HEK293 (cell line): ENCODE results near the gene MEF2C.
A peak's percentile ranks its signal among the peaks of the same experiment; 100 is the strongest.

Experiments
- EGR2 ChIP-seq: fragments of 450-650 bp; formaldehyde crosslinking; IDR thresholded peaks from 2 replicates; pipeline ENCODE4 v1.5.1; 2016; ENCODE audit warnings: low read depth, missing biosample characterization, missing genetic modification characterization
- FEZF1 ChIP-seq: fragments of 450-650 bp; formaldehyde crosslinking; IDR thresholded peaks from 2 replicates; pipeline ENCODE4 v1.5.1; 2016; ENCODE audit warnings: missing biosample characterization, missing genetic modification characterization
- IKZF3 ChIP-seq: fragments of 450-650 bp; IDR thresholded peaks from 2 replicates; pipeline ENCODE4 v1.5.0; 2018; ENCODE audit warnings: missing biosample characterization, mild to moderate bottlenecking, missing genetic modification characterization, moderate library complexity
- KLF10 ChIP-seq: fragments of 450-650 bp; IDR thresholded peaks from 2 replicates; pipeline ENCODE4 v1.5.1; 2018; ENCODE audit warnings: missing biosample characterization, mild to moderate bottlenecking, missing genetic modification characterization
- RBAK ChIP-seq: fragments of 450-650 bp; formaldehyde crosslinking; IDR thresholded peaks from 2 replicates; pipeline ENCODE4 v1.5.1; 2016; ENCODE audit warnings: missing biosample characterization, missing genetic modification characterization
- SP7 ChIP-seq: fragments of 450-650 bp; formaldehyde crosslinking; IDR thresholded peaks from 2 replicates; pipeline ENCODE4 v1.5.1; 2016; ENCODE audit warnings: missing biosample characterization, missing genetic modification characterization
- ZBTB1 ChIP-seq: fragments of 450-650 bp; formaldehyde crosslinking; IDR thresholded peaks from 2 replicates; pipeline ENCODE4 v1.5.1; 2016; ENCODE audit warnings: missing biosample characterization, missing genetic modification characterization
- ZBTB21 ChIP-seq: fragments of 450-650 bp; formaldehyde crosslinking; IDR thresholded peaks from 2 replicates; pipeline ENCODE4 v1.5.1; 2017; ENCODE audit warnings: missing biosample characterization, missing genetic modification characterization
- ZFP37 ChIP-seq: fragments of 450-650 bp; formaldehyde crosslinking; IDR thresholded peaks from 2 replicates; pipeline ENCODE4 v1.5.1; 2016; ENCODE audit warnings: missing biosample characterization, missing genetic modification characterization
- ZFP41 ChIP-seq: fragments of 450-650 bp; formaldehyde crosslinking; IDR thresholded peaks from 2 replicates; pipeline ENCODE4 v1.5.1; 2016; ENCODE audit warnings: missing biosample characterization, missing genetic modification characterization, borderline replicate concordance
- ZNF10 ChIP-seq: fragments of 450-650 bp; formaldehyde crosslinking; IDR thresholded peaks from 2 replicates; pipeline ENCODE4 v1.5.1; 2017; ENCODE audit warnings: missing biosample characterization, missing genetic modification characterization
- ZNF175 ChIP-seq: fragments of 450-650 bp; formaldehyde crosslinking; IDR thresholded peaks from 2 replicates; pipeline ENCODE4 v1.5.1; 2016; ENCODE audit warnings: missing biosample characterization, missing genetic modification characterization
- ZNF2 ChIP-seq: fragments of 450-650 bp; formaldehyde crosslinking; IDR thresholded peaks from 2 replicates; pipeline ENCODE4 v1.5.1; 2016; ENCODE audit warnings: missing biosample characterization, missing genetic modification characterization
- ZNF211 ChIP-seq: fragments of 450-650 bp; formaldehyde crosslinking; IDR thresholded peaks from 2 replicates; pipeline ENCODE4 v1.5.1; 2016; ENCODE audit warnings: low read depth, missing biosample characterization, missing genetic modification characterization
- ZNF239 ChIP-seq: fragments of 450-650 bp; formaldehyde crosslinking; IDR thresholded peaks from 2 replicates; pipeline ENCODE4 v1.5.1; 2016; ENCODE audit warnings: missing biosample characterization, missing genetic modification characterization
- ZNF274 ChIP-seq, 2 experiments: fragments of 200-500 bp in 1 of 2; fragments of 450-650 bp in 1 of 2; sonication (Bioruptor generic) in 1 of 2; formaldehyde crosslinking in 1 of 2; IDR thresholded peaks; 2 replicates each; pipeline versions ENCODE4 v1.5.1 to v1.6.1; 2014 to 2016; ENCODE audit warnings: borderline replicate concordance in 1 of 2, inconsistent platforms in 1 of 2, low read length in 1 of 2, missing biosample characterization in 1 of 2, missing genetic modification characterization in 1 of 2
- ZNF311 ChIP-seq: fragments of 450-650 bp; formaldehyde crosslinking; IDR thresholded peaks from 2 replicates; pipeline ENCODE4 v1.5.1; 2017; ENCODE audit warnings: missing biosample characterization, missing genetic modification characterization, borderline replicate concordance
- ZNF37A ChIP-seq: fragments of 450-650 bp; IDR thresholded peaks from 2 replicates; pipeline ENCODE4 v1.5.1; 2018; ENCODE audit warnings: missing biosample characterization, missing genetic modification characterization
- ZNF473 ChIP-seq: fragments of 450-650 bp; formaldehyde crosslinking; IDR thresholded peaks from 2 replicates; pipeline ENCODE4 v1.5.1; 2017; ENCODE audit warnings: missing biosample characterization, missing genetic modification characterization
- ZNF514 ChIP-seq: fragments of 450-650 bp; formaldehyde crosslinking; IDR thresholded peaks from 2 replicates; pipeline ENCODE4 v1.5.1; 2016; ENCODE audit warnings: missing biosample characterization, missing genetic modification characterization
- ZNF610 ChIP-seq: fragments of 450-650 bp; formaldehyde crosslinking; IDR thresholded peaks from 2 replicates; pipeline ENCODE4 v1.5.1; 2016; ENCODE audit warnings: missing biosample characterization, missing genetic modification characterization, borderline replicate concordance
- ZNF677 ChIP-seq: fragments of 450-650 bp; IDR thresholded peaks from 2 replicates; pipeline ENCODE4 v1.5.0; 2018; ENCODE audit warnings: missing biosample characterization, mild to moderate bottlenecking, missing genetic modification characterization, moderate library complexity
- ZNF843 ChIP-seq: fragments of 450-650 bp; formaldehyde crosslinking; IDR thresholded peaks from 2 replicates; pipeline ENCODE4 v1.5.1; 2016; ENCODE audit warnings: missing biosample characterization, missing genetic modification characterization
- TF ChIP-seq, protein P1 (sequence below): fragments of 450-650 bp; formaldehyde crosslinking; IDR thresholded peaks from 2 replicates; pipeline ENCODE4 v1.5.1; 2016; ENCODE audit warnings: missing biosample characterization, missing genetic modification characterization, low read depth
- TF ChIP-seq, protein P2 (sequence below): fragments of 450-650 bp; formaldehyde crosslinking; IDR thresholded peaks from 2 replicates; pipeline ENCODE4 v1.5.1; 2016; ENCODE audit warnings: missing biosample characterization, missing genetic modification characterization
- TF ChIP-seq, protein P3 (sequence below): fragments of 450-650 bp; formaldehyde crosslinking; IDR thresholded peaks from 2 replicates; pipeline ENCODE4 v1.5.1; 2016; ENCODE audit warnings: missing biosample characterization, missing genetic modification characterization
- TF ChIP-seq, protein P4 (sequence below): fragments of 450-650 bp; formaldehyde crosslinking; IDR thresholded peaks from 2 replicates; pipeline ENCODE4 v1.5.1; 2016; ENCODE audit warnings: missing biosample characterization, missing genetic modification characterization
- TF ChIP-seq, protein P5 (sequence below): fragments of 450-650 bp; formaldehyde crosslinking; IDR thresholded peaks from 2 replicates; pipeline ENCODE4 v1.5.1; 2016; ENCODE audit warnings: missing biosample characterization, missing genetic modification characterization
- TF ChIP-seq, protein P6 (sequence below): fragments of 450-650 bp; formaldehyde crosslinking; IDR thresholded peaks from 2 replicates; pipeline ENCODE4 v1.5.0; 2017; ENCODE audit warnings: missing biosample characterization, missing genetic modification characterization, borderline replicate concordance

MEF2C gene

DNA sequence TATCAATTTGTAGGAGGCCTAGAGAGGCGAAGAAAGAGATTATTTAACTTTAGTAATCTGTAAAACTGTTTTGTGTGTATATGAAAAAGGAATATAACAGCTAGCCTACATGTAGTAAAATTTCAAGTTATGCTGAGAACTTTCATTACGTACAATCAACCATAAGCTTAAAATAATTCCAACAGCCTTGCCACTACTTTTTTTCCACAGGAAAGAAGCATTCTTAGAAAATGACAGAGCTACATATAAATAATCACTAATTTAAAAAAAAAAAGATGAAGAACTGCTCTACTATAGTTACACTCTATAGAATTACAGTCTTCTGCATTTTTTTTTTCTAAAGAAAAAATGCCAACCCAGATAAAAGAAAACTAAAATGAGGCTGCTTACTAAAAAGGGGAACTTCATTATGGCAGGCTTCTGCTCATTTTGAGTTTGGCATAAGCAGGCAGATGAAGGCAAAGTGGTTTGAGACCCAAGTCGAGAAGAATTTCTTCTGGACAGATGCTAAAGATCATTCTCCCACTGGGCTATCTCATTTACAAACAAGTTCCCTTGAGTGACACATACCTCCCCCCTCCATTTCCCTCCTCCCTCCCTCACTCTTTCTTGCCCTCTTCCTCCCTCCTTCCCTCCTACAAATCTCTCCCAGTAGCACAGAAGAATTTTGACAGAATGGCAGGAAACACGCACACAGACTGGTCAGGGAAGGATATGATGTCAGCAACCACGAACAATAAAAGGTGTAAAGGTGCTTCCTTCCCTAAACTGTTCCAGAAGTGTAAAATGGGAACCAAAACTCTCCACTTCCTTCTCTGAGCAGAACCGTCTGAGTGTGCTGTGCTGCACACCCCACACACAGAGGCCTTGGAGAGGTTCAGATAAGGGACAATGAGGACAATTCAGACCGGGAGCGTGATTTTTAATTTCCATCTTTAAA is 56.1 kb downstream of the MEF2C start (continued):
- TF ChIP-seq, protein P1, sequence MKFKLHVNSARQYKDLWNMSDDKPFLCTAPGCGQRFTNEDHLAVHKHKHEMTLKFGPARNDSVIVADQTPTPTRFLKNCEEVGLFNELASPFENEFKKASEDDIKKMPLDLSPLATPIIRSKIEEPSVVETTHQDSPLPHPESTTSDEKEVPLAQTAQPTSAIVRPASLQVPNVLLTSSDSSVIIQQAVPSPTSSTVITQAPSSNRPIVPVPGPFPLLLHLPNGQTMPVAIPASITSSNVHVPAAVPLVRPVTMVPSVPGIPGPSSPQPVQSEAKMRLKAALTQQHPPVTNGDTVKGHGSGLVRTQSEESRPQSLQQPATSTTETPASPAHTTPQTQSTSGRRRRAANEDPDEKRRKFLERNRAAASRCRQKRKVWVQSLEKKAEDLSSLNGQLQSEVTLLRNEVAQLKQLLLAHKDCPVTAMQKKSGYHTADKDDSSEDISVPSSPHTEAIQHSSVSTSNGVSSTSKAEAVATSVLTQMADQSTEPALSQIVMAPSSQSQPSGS, result no peak
- TF ChIP-seq ZBTB1 (tag by site-specific recombination) (no peak), KLF10 (no peak), ZNF274 (IDR thresholded peaks at IDR 0.05; ENCODE audit: low read length) (no peak), ZNF274 (tag by site-specific recombination; IDR thresholded peaks at IDR 0.05; ENCODE audit: borderline replicate concordance) (no peak), ZNF175 (tag by site-specific recombination) (no peak), EGR2 (tag by site-specific recombination) (peak; percentile 43; the same call in 1 of the 2 replicates), ZNF473 (tag by site-specific recombination) (no peak), ZFP41 (tag by site-specific recombination) (no peak), FEZF1 (tag by site-specific recombination) (no peak), ZFP37 (tag by site-specific recombination) (no peak), RBAK (tag by site-specific recombination) (no peak), ZNF610 (no peak), ZNF514 (tag by site-specific recombination) (no peak), ZNF37A (tag by site-specific recombination) (no peak), ZNF311 (no peak), ZNF10 (tag by site-specific recombination) (no peak), ZNF843 (tag by site-specific recombination) (no peak), ZNF239 (tag by site-specific recombination) (no peak), ZNF677 (tag by site-specific recombination) (no peak), ZNF2 (no peak), IKZF3 (tag by site-specific recombination) (peak; percentile 31), ZBTB21 (tag by site-specific recombination) (peak; percentile 88), ZNF211 (tag by site-specific recombination) (no peak), SP7 (peak; percentile 34; the same call in 1 of the 2 replicates)
- TF ChIP-seq, protein P2, sequence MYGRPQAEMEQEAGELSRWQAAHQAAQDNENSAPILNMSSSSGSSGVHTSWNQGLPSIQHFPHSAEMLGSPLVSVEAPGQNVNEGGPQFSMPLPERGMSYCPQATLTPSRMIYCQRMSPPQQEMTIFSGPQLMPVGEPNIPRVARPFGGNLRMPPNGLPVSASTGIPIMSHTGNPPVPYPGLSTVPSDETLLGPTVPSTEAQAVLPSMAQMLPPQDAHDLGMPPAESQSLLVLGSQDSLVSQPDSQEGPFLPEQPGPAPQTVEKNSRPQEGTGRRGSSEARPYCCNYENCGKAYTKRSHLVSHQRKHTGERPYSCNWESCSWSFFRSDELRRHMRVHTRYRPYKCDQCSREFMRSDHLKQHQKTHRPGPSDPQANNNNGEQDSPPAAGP (tag by site-specific recombination), result no peak
- TF ChIP-seq, protein P3, sequence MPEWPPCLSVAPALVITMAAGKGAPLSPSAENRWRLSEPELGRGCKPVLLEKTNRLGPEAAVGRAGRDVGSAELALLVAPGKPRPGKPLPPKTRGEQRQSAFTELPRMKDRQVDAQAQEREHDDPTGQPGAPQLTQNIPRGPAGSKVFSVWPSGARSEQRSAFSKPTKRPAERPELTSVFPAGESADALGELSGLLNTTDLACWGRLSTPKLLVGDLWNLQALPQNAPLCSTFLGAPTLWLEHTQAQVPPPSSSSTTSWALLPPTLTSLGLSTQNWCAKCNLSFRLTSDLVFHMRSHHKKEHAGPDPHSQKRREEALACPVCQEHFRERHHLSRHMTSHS (tag by site-specific recombination), result no peak
- TF ChIP-seq, protein P4, sequence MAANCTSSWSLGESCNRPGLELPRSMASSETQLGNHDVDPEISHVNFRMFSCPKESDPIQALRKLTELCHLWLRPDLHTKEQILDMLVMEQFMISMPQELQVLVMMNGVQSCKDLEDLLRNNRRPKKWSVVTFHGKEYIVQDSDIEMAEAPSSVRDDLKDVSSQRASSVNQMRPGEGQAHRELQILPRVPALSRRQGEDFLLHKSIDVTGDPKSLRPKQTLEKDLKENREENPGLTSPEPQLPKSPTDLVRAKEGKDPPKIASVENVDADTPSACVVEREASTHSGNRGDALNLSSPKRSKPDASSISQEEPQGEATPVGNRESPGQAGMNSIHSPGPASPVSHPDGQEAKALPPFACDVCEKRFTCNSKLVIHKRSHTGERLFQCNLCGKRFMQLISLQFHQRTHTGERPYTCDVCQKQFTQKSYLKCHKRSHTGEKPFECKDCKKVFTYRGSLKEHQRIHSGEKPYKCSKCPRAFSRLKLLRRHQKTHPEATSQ (tag by site-specific recombination), result no peak
- TF ChIP-seq, protein P5, sequence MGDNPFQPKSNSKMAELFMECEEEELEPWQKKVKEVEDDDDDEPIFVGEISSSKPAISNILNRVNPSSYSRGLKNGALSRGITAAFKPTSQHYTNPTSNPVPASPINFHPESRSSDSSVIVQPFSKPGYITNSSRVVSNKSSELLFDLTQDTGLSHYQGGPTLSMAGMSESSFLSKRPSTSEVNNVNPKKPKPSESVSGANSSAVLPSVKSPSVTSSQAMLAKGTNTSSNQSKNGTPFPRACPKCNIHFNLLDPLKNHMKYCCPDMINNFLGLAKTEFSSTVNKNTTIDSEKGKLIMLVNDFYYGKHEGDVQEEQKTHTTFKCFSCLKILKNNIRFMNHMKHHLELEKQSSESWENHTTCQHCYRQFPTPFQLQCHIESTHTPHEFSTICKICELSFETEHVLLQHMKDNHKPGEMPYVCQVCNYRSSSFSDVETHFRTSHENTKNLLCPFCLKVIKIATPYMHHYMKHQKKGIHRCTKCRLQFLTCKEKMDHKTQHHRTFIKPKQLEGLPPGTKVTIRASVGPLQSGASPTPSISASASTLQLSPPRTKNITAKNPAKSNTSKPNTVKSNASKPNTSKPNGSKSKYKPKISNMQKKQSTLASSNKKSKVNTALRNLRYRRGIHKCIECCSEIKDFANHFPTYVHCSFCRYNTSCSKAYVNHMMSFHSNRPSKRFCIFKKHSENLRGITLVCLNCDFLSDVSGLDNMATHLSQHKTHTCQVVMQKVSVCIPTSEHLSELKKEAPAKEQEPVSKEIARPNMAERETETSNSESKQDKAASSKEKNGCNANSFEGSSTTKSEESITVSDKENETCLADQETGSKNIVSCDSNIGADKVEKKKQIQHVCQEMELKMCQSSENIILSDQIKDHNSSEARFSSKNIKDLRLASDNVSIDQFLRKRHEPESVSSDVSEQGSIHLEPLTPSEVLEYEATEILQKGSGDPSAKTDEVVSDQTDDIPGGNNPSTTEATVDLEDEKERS, result no peak
- TF ChIP-seq, protein P6, sequence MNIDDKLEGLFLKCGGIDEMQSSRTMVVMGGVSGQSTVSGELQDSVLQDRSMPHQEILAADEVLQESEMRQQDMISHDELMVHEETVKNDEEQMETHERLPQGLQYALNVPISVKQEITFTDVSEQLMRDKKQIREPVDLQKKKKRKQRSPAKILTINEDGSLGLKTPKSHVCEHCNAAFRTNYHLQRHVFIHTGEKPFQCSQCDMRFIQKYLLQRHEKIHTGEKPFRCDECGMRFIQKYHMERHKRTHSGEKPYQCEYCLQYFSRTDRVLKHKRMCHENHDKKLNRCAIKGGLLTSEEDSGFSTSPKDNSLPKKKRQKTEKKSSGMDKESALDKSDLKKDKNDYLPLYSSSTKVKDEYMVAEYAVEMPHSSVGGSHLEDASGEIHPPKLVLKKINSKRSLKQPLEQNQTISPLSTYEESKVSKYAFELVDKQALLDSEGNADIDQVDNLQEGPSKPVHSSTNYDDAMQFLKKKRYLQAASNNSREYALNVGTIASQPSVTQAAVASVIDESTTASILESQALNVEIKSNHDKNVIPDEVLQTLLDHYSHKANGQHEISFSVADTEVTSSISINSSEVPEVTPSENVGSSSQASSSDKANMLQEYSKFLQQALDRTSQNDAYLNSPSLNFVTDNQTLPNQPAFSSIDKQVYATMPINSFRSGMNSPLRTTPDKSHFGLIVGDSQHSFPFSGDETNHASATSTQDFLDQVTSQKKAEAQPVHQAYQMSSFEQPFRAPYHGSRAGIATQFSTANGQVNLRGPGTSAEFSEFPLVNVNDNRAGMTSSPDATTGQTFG (tag by site-specific recombination), result no peak
